Smooth muscle cell (in vitro differentiated cells): ENCODE results near the gene SYCP2. TPM values are rescaled to one million over a fixed set of nuclear protein-coding genes. Genes with fewer than 3 reads are reported as not detected.

ENCODE experiments used
- DNase-seq: peaks from one replicate; lab custom pipeline; 2025; ENCODE audit not compliant: unreplicated experiment; lab: John Stamatoyannopoulos, UW
- H2AFZ ChIP-seq: fragments of 200-600 bp; sonication (generic); 2 replicates; pipeline ENCODE4 v1.6.0; 2016; ENCODE audit warnings: antibody characterized with exemption, low read depth, mild to moderate bottlenecking
- H3F3A ChIP-seq: fragments of 200-600 bp; sonication (generic); 2 replicates; pipeline ENCODE4 v1.6.0; 2017; ENCODE audit warnings: antibody characterized with exemption, low read depth
- H3K27ac ChIP-seq: fragments of 200-600 bp; sonication (generic); 2 replicates; pipeline ENCODE4 v1.5.1; 2016; ENCODE audit warnings: low read depth, mild to moderate bottlenecking
- H3K27me3 ChIP-seq: fragments of 200-600 bp; sonication (generic); 2 replicates; pipeline ENCODE4 v1.6.1; 2016; ENCODE audit warnings: low read depth, mild to moderate bottlenecking
- H3K36me3 ChIP-seq: fragments of 200-600 bp; sonication (generic); 2 replicates; pipeline ENCODE4 v1.5.1; 2016; ENCODE audit warnings: low read depth
- H3K4me1 ChIP-seq: fragments of 200-600 bp; sonication (generic); 2 replicates; pipeline ENCODE4 v1.5.1; 2016; ENCODE audit warnings: low read depth
- H3K4me2 ChIP-seq: fragments of 200-600 bp; sonication (generic); 2 replicates; pipeline ENCODE4 v1.6.0; 2016; ENCODE audit warnings: mild to moderate bottlenecking
- H3K4me3 ChIP-seq: fragments of 200-600 bp; sonication (generic); 2 replicates; pipeline ENCODE4 v1.5.1; 2016; ENCODE audit warnings: mild to moderate bottlenecking
- H3K79me2 ChIP-seq: fragments of 200-600 bp; sonication (generic); 2 replicates; pipeline ENCODE4 v1.6.0; 2016; ENCODE audit warnings: low read depth, mild to moderate bottlenecking
- H3K9ac ChIP-seq: fragments of 200-600 bp; sonication (generic); 2 replicates; pipeline ENCODE4 v1.6.0; 2016; ENCODE audit warnings: low read depth
- H3K9me3 ChIP-seq: fragments of 200-600 bp; sonication (generic); replicated peaks from 2 replicates; pipeline ENCODE4 v1.5.1; 2016; ENCODE audit warnings: low read depth
- H4K20me1 ChIP-seq: fragments of 200-600 bp; sonication (generic); 2 replicates; pipeline ENCODE4 v1.6.0; 2016; ENCODE audit warnings: low read depth
- CTCF ChIP-seq: fragments of 200-600 bp; sonication (generic); IDR thresholded peaks from 2 replicates; pipeline ENCODE4 v1.5.1; 2017; ENCODE audit warnings: borderline replicate concordance, mild to moderate bottlenecking, antibody characterized with exemption; ENCODE audit not compliant: insufficient read depth, poor library complexity, severe bottlenecking
- WGBS: methylation state at CpG from one replicate; pipeline ENCODE4 v1.1.7; 2016; ENCODE audit warnings: low lambda C conversion rate; 5-methylcytosine and 5-hydroxymethylcytosine counted together
- polyA plus RNA-seq: library from polyadenylated mRNA; unstranded; fragments of >200 nt; fragmentation: Nextera tagmentation; extraction: Ambion mirVana; gene quantifications from 2 replicates; pipeline ENCODE4 v1.2.1, GENCODE V29; 2016
- total RNA-seq: library from RNA; depleted of rRNA; stranded (reverse); fragments of >200 nt; gene quantifications from 2 replicates; pipeline ENCODE4 v1.2.3, GENCODE V29; 2014

SYCP2 gene
- total and polyA plus RNA-seq, 2 experiments from 2014 or later: 0.42 to 0.54 TPM

- Histone ChIP-seq H4K20me1 (no peaks in the 10 kb centered on the region), H3K9ac (no peak overlapping the region), H3K27me3 (no peaks in the 10 kb centered on the region), H3F3A (no peaks in the 10 kb centered on the region), H3K4me1 (no peaks in the 10 kb centered on the region), H3K79me2 (no peaks in the 10 kb centered on the region), H3K27ac (no peak overlapping the region), H3K36me3 (no peaks in the 10 kb centered on the region), H3K9me3 (no peaks in the 10 kb centered on the region), H2AFZ (no peak overlapping the region), H3K4me2 (no peak overlapping the region), H3K4me3 (no peak overlapping the region)
- no peak for TF ChIP-seq CTCF
- no peak for DNase-seq
- WGBS: 81% methylated on average over 19 of the region's 19 CpGs
Observed at GRCh38 chr20:59829054-59829785, 104.2 kb downstream of the SYCP2 start.

GRCh38 chr20:59828125-59829053, 105.0 kb downstream of the SYCP2 start:
- H3K4me1 ChIP-seq: no peaks in the 10 kb centered on the region
- 88% methylated on average over 15 of the region's 15 CpGs for WGBS

GRCh38 chr20:59827138-59828056, 106.0 kb downstream of the SYCP2 start:
- no peak for TF ChIP-seq CTCF
- no peak overlapping the region for H2AFZ ChIP-seq
- 83% methylated on average over 16 of the region's 16 CpGs for WGBS
- no peaks in the 10 kb centered on the region for H4K20me1 ChIP-seq
- DNase-seq: no peak
- H3F3A ChIP-seq: no peaks in the 10 kb centered on the region
- no peak overlapping the region for H3K9ac ChIP-seq
- no peaks in the 10 kb centered on the region for H3K36me3 ChIP-seq
- no peaks in the 10 kb centered on the region for H3K9me3 ChIP-seq
- no peak overlapping the region for H3K27ac ChIP-seq
- no peak overlapping the region for H3K4me3 ChIP-seq
- no peaks in the 10 kb centered on the region for H3K79me2 ChIP-seq
- H3K4me2 ChIP-seq: no peak overlapping the region
- no peaks in the 10 kb centered on the region for H3K27me3 ChIP-seq
- H3K4me1 ChIP-seq: no peaks in the 10 kb centered on the region

More at GRCh38 chr20:59828125-59829053, 105.0 kb downstream of the SYCP2 start:
- H3K27ac ChIP-seq: no peak overlapping the region
- no peaks in the 10 kb centered on the region for H4K20me1 ChIP-seq
- H3K79me2 ChIP-seq: no peaks in the 10 kb centered on the region
- no peak overlapping the region for H2AFZ ChIP-seq
- H3K36me3 ChIP-seq: no peaks in the 10 kb centered on the region
- H3K4me2 ChIP-seq: no peak overlapping the region
- TF ChIP-seq CTCF: no peak
- no peaks in the 10 kb centered on the region for H3K9me3 ChIP-seq
- no peak overlapping the region for H3K4me3 ChIP-seq
- H3K9ac ChIP-seq: no peak overlapping the region
- no peaks in the 10 kb centered on the region for H3K27me3 ChIP-seq
- no peak for DNase-seq
- no peaks in the 10 kb centered on the region for H3F3A ChIP-seq
